Sigmoid colon (tissue), 4 donors: ENCODE results near the gene RNF144A.

Source experiments
- EP300 ChIP-seq, 4 donors: sonication (generic); formaldehyde crosslinking; IDR thresholded peaks; one replicate each; pipeline ENCODE4 v1.6.1; 2017; ENCODE audit warnings: antibody characterized with exemption in 4 of 4
- POLR2A ChIP-seq, 2 donors: fragments of 450-650 bp; IDR thresholded peaks; one replicate each; pipeline ENCODE4 v1.6.1; 2016; ENCODE audit warnings: antibody characterized with exemption in 2 of 2, mild to moderate bottlenecking in 2 of 2, moderate library complexity in 2 of 2
- POLR2AphosphoS5 ChIP-seq, 4 donors: sonication (generic); formaldehyde crosslinking; IDR thresholded peaks; one replicate each; pipeline ENCODE4 v1.6.1; 2017; ENCODE audit warnings: antibody characterized with exemption in 4 of 4
- TF ChIP-seq, protein P1 (sequence below), 4 experiments: fragments of 450-650 bp in 3 of 4; fragments of 200-600 bp in 1 of 4; IDR thresholded peaks; one replicate each; pipeline ENCODE4 v1.5.1; 2016 to 2019; ENCODE audit warnings: antibody characterized with exemption in 4 of 4, mild to moderate bottlenecking in 3 of 4, moderate library complexity in 2 of 4

DNA sequence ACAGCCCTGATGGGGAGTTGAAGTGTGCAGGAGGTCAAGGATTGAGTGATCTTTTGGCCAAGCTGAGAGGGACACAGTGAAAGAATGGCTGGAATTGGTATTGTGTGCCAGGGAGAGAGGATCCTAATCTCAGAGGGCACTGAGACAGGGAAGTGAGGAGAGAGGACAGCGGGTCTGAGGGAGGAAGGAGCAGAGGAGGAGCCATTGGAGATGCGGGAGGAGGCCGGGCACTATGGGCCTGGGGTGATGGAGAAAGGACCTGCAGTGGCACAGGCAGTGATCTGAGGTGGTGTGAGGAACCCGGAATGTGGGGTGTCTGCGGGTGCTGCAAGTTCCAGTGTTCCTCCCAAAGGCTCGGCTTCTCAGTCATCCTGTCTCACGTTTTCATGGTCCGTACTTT lies 26.8 kb downstream of the RNF144A start:
- TF ChIP-seq, protein P1, sequence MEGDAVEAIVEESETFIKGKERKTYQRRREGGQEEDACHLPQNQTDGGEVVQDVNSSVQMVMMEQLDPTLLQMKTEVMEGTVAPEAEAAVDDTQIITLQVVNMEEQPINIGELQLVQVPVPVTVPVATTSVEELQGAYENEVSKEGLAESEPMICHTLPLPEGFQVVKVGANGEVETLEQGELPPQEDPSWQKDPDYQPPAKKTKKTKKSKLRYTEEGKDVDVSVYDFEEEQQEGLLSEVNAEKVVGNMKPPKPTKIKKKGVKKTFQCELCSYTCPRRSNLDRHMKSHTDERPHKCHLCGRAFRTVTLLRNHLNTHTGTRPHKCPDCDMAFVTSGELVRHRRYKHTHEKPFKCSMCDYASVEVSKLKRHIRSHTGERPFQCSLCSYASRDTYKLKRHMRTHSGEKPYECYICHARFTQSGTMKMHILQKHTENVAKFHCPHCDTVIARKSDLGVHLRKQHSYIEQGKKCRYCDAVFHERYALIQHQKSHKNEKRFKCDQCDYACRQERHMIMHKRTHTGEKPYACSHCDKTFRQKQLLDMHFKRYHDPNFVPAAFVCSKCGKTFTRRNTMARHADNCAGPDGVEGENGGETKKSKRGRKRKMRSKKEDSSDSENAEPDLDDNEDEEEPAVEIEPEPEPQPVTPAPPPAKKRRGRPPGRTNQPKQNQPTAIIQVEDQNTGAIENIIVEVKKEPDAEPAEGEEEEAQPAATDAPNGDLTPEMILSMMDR (IDR thresholded peaks at IDR 0.05): no peak
- TF ChIP-seq POLR2A (IDR thresholded peaks at IDR 0.05): no peak
- no peak for TF ChIP-seq POLR2AphosphoS5 (IDR thresholded peaks at IDR 0.05)
- TF ChIP-seq EP300 (IDR thresholded peaks at IDR 0.05): no peak
